HG02973 (cell line): ENCODE results near the gene RGS6.

Source experiments
- ATAC-seq: cut with Tn5 transposase; IDR thresholded peaks from one replicate; pipeline ENCODE4 v1.9.1; 2021; ENCODE audit warnings: moderate library complexity; ENCODE audit not compliant: unreplicated experiment

Gene RGS6

GRCh38 chr14:72141084-72141483, 208.9 kb downstream of the RGS6 start:
- no peak for ATAC-seq

- no peak for ATAC-seq
These were observed 210.1 kb downstream of the RGS6 start for GRCh38 chr14:72142328-72142727.

DNA sequence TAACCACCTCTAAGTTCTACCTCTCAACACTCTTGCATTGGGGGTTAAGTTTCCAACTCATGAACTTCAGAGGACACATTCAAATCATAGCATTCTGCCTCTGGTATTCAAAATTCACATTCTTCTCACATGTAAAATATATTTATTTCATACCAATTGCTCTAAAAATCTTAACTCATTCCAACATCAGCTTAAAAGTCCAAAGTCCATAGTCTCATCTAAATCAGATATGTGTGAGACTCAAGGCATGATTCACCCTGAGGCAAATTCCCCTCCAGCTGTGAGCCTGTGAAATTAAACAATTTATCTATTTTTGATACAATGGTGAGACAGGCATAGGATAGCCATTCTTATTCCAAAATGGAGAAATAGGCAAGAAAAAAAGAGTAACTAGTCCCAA, 214.0 kb downstream of the RGS6 start:
- ATAC-seq: no peak

DNA sequence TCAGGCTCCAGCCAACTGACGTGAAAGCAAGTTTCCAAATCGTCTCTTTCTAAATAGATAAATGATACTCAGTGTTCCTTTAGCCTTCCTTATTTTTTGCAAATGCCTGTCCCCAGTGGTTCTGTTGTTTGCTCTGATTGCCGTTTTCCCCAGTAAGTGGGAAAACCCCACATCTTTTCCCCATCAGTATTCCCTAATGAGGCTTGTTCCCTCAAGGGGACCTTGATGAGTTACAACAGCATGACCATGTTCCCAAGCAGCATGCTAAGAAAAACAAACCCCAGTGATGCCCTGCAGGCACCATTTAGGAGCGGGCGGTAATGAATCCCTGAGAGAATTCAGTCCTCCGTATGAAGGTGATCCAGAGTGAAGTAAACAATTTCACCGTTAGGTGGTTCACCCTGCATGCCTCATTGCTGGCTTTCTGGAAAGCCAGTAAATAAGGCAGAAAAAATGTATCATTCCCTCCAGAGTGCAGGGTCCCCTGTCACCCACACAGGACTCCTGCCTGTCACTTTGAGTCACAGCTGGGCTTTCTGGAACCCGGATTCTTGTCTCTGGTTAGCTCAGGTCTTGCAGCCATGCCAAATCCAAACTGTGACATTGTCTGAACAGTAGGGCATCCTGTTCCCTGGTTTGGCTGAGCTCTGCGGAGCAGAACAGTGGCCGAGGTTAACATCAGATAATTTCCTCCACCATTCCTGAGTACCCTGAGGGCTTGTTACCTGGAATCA, 222.6 kb downstream of the RGS6 start:
- ATAC-seq: no peak

DNA sequence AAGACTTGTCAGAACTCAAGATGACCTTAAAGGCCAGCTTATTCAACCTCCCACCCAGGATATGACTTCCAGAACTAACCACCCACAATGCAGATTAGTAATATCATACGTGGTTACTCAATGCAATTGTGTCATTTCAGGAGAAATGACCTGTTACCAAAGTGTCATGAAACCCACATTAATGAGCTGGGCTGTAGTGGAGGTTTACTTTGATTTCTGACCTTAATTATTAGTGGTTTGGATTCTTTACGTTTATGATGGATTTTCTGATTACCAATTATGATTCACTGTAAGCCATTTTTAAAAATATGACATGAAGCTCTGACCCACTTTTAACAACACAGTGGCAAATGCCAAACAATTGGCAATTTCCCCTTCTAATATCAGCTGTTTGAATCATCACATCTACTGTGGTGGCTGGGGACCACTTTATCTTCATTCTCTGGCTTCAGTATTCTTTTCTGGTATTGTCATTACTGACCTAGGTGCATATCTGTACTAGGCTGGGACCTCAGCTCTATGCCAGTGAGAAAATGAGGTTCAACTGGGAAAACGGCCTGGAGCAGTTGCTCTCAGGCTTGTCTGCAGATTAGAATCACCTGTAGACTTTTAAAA, 223.3 kb downstream of the RGS6 start:
- ATAC-seq: no peak

DNA sequence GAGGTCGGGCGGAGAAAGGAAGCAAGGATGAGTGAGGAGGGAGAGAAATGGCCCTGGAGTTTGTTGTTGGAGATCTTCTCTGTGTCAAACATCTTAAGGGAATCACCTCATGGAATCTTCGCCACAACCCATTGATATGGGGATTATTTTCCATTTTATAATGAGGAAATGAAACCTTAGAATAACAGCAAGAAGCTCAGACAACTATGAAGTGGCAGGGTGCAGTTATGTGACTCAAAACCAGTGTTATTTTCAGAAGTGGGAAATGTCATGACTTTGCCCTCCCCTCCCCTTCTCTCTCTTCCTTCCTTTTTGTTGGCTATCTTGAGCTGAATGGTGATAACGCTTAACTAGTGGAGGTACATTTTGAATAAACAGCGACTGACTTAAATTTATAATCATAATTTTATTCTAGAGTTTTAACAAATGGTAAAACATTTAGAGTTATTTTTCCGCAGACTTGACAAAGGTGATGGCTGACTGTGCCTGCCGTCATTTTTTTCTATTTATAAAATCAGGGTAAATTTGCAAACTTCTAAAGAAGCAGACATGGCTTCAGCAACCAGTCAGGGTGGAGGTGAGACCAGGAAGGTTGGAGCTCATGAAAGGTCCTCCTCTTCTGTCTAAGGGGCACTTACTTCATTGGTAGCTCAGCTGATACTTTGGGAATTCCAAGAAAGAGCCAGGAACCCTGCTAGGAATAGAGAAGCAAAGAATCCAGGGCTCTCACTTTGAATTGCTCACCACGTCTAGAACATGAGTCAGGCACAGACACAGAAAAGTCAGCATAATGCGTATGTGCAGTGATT, 232.4 kb downstream of the RGS6 start:
- ATAC-seq: no peak

GRCh38 chr14:72165229-72165698, 233.0 kb downstream of the RGS6 start:
- no peak for ATAC-seq

DNA sequence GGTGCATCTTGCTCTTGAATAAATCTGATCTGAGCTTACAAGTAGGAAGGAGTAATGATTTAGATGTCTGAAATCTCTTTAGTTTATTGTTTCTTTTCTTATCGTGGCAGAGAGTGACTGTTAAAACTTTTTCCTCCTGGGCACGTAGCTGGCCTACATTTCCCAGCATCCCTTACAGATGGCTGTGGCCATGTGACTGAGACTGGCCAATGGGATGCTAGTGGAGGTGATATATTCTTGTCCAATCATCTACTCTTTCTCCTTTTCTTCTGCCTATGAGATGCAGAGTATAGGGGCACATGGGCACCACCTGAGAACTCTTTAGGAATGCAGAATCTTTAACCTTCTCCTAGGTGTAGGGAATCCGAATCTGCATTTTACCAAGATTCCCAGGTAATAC, 237.3 kb downstream of the RGS6 start:
- no peak for ATAC-seq

GRCh38 chr14:72172049-72172448, 239.8 kb downstream of the RGS6 start:
- ATAC-seq: no peak

GRCh38 chr14:72172597-72172996, 240.4 kb downstream of the RGS6 start:
- ATAC-seq: no peak

GRCh38 chr14:72173038-72173720, 240.9 kb downstream of the RGS6 start:
- no peak for ATAC-seq

DNA sequence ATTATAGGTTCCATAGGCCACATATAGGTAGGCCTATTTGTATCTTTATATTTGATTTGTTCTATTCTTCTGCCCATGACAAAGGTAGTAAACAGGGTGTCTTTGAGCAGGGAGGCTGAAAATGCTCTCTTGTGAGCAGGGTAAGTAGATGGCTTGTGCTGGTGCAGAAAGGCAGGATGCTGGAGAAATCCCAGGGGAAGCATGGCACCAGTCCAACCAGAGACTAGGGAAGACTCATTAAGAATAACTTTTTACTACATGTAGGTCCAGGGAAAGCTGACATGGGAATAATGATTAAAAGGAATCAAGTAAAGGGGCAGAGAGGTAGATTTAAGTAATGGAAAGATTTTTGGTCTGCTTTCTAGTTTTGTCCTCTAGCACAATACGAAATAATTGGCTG, 245.0 kb downstream of the RGS6 start:
- ATAC-seq: no peak

GRCh38 chr14:72178517-72178916, 246.3 kb downstream of the RGS6 start:
- ATAC-seq: no peak

DNA sequence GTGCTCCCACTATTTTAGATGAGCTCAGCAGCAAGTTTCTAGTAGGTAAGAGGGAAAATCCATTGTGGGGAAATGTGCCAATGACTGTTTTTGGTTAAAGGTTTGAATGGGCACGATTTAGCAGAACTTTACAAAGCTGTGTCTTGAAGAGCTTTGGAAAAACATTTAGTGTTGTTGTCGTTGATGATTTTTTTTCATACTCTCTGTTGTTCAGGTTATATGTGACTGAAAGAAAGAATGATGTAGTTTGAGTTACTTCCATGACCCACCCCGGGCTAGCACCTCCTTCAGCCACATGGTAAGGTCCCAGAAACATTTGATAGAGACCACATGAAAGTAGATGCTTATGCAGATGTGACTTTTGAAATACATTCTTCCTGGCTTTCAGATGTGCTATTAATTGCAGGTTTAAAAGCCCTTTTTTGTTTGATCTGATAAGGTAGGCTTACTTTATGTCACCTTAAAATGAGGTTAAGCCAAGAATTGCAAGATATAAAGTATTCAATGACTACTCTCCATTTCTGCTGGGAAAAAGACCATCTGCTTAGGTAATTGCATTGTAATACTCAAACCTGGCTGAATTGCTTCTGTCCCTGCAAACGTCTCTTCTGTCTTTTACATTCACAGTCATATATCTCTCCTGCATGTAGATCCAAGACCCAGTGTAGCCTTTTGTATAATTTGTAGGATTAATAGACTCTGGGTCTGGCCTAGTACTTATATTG, 250.6 kb downstream of the RGS6 start:
- ATAC-seq: no peak

GRCh38 chr14:72183631-72184030, 251.4 kb downstream of the RGS6 start:
- no peak for ATAC-seq

DNA sequence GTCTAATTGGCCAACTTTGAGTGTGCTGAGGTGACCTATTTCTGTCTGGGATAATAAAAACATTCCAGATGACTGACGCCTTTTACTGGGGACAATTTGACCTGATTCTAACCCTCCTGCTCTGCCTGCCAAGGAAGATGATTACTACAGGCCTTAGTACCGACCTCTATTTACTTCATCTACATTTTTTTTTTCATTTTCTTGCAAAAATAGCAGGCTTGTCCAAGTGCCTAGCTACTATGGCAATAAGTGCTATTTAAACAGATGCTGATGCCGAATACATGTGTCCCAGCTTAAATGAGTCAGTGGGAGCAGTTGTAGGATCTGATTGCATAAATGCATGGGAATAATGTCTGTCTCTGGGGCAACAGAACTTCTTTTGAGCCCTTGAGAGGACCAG, 254.3 kb downstream of the RGS6 start:
- ATAC-seq: no peak

DNA sequence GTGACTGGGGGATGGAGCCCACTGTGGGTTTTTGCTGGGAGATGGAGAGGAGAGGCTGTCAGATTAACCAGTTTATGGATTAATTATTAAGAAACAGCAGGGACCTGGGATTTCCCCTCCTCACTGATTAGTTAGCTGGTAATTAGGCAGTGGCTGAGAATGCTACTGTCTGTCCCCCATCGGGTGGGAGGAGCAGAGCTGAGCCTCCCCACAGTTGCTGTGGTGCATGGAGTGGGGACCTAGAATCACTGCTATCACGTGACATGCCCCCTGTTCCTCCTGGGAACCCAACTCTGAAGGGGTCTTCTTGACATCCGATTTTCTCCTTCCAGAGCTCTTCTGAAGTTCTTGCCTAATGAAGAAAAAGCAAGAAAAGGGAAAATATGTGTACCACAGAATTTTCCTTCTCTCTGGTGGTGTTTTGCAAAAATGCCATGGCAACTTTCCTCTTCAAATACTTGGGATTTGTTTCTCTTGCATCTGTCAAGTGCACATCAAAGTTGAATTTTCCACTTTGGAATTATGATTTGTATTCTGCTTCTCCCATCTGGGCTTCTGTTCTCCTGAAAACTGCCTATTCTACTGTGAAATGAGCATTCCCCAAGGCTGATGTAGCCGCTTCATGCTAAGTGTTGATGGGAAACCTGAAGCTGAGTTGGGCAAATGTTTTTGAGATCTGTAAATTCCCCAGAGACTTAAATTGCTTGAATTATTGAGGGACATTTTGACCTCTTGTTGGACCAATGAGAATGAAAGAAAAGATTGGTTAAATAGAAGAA, 264.2 kb downstream of the RGS6 start:
- ATAC-seq: no peak

DNA sequence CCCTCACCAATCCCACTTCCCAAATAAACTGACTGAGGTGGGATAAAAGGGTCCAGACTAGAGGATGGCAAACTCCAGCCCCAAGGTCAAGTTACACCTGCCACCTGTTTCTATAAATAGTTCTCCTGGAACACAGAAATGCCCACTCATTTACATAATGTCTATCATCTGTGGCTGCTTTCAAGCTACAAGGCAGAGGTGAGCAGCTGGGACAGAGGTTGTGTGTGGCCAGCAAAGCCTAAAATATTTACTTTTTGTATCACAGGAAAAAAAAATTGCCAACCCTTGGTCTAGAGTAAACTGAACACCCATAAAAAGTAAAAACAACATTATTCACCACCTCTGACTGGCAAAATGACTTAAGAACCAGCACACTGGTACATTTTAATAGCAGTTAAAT, 269.4 kb downstream of the RGS6 start:
- ATAC-seq: no peak

DNA sequence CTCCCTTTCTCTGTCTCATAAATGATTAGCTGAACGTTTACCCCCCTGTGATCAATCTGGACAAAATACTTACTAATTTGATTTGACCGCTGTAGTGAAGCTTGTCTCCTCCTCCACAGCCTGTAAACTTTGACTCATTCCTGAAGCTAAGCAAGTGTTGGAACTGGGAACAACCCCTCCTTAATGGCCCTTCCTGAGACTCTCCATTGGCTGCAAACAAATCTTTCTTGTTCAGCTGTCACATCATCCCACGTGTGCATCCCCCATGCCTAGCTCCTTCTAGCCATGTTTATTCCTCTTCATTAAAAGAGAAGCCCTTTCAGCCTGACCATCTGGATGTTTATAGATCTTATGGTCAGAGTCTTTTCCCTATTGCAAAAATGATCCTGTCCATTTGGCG, 281.2 kb downstream of the RGS6 start:
- ATAC-seq: no peak

DNA sequence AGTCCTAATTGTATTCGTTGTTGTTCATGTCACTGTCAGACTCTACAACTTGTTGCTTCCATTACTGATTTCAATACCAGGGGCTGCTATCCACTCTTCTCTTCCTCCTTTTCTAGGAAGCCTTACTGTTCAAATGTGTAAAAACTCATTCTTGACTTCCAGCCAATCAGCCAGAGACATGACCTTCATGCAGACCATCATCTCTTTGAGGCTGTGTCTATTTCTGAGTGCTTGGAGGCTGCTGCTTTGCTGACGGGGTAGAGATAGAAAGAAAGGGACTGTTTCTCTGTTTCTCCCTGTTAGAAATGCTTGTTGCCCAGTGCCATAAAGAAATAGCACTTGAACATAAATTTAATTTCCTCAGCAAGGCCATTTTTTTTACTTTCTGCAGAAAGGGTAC, 282.9 kb downstream of the RGS6 start:
- no peak for ATAC-seq
